Osteoblast (primary cell): ENCODE data around the gene BICD2. TPM values are rescaled to one million over a fixed set of nuclear protein-coding genes. Genes with fewer than 3 reads are reported as not detected.

Experiments used
- DNase-seq: peaks from one replicate; pipeline ENCODE4 v3.0.0; 2011; ENCODE audit warnings: low spot score, mixed read lengths; ENCODE audit not compliant: insufficient read length; ENCODE audit errors: missing footprints
- H2AFZ ChIP-seq: 2 replicates; pipeline ENCODE4 v1.6.0; 2011; ENCODE audit warnings: mild to moderate bottlenecking, low read length
- H3K27ac ChIP-seq: 2 replicates; pipeline ENCODE4 v1.5.1; 2011; ENCODE audit warnings: mild to moderate bottlenecking, low read depth, low read length, moderate library complexity
- H3K27me3 ChIP-seq: 2 replicates; pipeline ENCODE4 v1.6.0; 2012; ENCODE audit warnings: mild to moderate bottlenecking, control low read depth, inconsistent platforms, low read length, moderate library complexity; ENCODE audit not compliant: insufficient read depth
- H3K36me3 ChIP-seq: 2 replicates; pipeline ENCODE4 v1.5.1; 2011; ENCODE audit warnings: mild to moderate bottlenecking, low read length, control low read depth, moderate library complexity; ENCODE audit not compliant: insufficient read depth
- H3K4me1 ChIP-seq: 2 replicates; pipeline ENCODE4 v1.5.1; 2011; ENCODE audit warnings: mild to moderate bottlenecking, low read length, control low read depth, moderate library complexity; ENCODE audit not compliant: insufficient read depth
- H3K4me2 ChIP-seq: 2 replicates; pipeline ENCODE4 v1.6.0; 2011; ENCODE audit warnings: mild to moderate bottlenecking, low read length; ENCODE audit not compliant: insufficient read depth
- H3K4me3 ChIP-seq: fragments of 200-600 bp; sonication (generic); 3 replicates; pipeline ENCODE4 v1.5.1; 2012; ENCODE audit warnings: mild to moderate bottlenecking, low read length, inconsistent platforms; ENCODE audit not compliant: insufficient read depth
- H3K79me2 ChIP-seq: 2 replicates; pipeline ENCODE4 v1.6.0; 2012; ENCODE audit warnings: mild to moderate bottlenecking, low read length, control low read depth, inconsistent platforms; ENCODE audit not compliant: insufficient read depth
- H3K9me3 ChIP-seq: 2 replicates; pipeline ENCODE4 v1.5.1; 2011; ENCODE audit warnings: low read depth, low read length, control low read depth
- H4K20me1 ChIP-seq: 2 replicates; pipeline ENCODE4 v1.6.0; 2012; ENCODE audit warnings: mild to moderate bottlenecking, low read length, control low read depth; ENCODE audit not compliant: insufficient read depth
- total RNA-seq: library from RNA; depleted of rRNA; stranded (reverse); fragments of >200 nt; gene quantifications from 2 replicates; pipeline ENCODE4 v1.2.3, GENCODE V29; 2012
- TF ChIP-seq, protein P1 (sequence below): IDR thresholded peaks from 2 replicates; pipeline ENCODE4 v1.5.1; 2011; ENCODE audit warnings: mild to moderate bottlenecking, low read depth, low read length, moderate library complexity; ENCODE audit errors: extremely low read depth

Gene BICD2
- total RNA-seq, 1 donor: 31.8 TPM

DNA sequence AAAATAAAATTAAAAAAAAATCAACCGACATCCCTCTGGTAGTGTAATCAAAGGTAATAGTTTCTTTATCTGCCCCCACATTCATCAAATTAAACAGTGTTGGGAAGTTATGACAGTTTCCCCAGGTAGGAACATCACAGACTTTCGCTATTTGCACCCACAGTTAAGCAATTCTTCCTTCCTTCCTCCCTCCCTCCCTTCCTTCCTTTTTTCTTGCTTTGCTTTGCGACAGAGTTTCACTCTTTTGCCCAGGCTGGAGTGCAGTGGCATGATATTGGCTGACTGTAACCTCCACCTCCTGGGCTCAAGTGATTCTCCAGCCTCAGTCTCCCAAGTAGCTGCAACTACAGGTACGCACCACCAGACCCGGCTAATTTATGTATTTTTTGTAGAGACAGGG is 10.8 kb upstream of the BICD2 start:
- DNase-seq: no peak
- no peaks in the 10 kb centered on the region for H3K4me1 ChIP-seq
- H3K27me3 ChIP-seq: peaks cover 2% of the 10 kb centered on the region
- H2AFZ ChIP-seq: no peak overlapping the region
- H3K27ac ChIP-seq: no peak overlapping the region
- TF ChIP-seq, protein P1, sequence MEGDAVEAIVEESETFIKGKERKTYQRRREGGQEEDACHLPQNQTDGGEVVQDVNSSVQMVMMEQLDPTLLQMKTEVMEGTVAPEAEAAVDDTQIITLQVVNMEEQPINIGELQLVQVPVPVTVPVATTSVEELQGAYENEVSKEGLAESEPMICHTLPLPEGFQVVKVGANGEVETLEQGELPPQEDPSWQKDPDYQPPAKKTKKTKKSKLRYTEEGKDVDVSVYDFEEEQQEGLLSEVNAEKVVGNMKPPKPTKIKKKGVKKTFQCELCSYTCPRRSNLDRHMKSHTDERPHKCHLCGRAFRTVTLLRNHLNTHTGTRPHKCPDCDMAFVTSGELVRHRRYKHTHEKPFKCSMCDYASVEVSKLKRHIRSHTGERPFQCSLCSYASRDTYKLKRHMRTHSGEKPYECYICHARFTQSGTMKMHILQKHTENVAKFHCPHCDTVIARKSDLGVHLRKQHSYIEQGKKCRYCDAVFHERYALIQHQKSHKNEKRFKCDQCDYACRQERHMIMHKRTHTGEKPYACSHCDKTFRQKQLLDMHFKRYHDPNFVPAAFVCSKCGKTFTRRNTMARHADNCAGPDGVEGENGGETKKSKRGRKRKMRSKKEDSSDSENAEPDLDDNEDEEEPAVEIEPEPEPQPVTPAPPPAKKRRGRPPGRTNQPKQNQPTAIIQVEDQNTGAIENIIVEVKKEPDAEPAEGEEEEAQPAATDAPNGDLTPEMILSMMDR: no peak
- H3K36me3 ChIP-seq: no peaks in the 10 kb centered on the region
- H3K9me3 ChIP-seq: peaks cover 2% of the 10 kb centered on the region
- no peaks in the 10 kb centered on the region for H3K79me2 ChIP-seq
- H4K20me1 ChIP-seq: no peaks in the 10 kb centered on the region
- H3K4me3 ChIP-seq: no peak overlapping the region
- no peak overlapping the region for H3K4me2 ChIP-seq

DNA sequence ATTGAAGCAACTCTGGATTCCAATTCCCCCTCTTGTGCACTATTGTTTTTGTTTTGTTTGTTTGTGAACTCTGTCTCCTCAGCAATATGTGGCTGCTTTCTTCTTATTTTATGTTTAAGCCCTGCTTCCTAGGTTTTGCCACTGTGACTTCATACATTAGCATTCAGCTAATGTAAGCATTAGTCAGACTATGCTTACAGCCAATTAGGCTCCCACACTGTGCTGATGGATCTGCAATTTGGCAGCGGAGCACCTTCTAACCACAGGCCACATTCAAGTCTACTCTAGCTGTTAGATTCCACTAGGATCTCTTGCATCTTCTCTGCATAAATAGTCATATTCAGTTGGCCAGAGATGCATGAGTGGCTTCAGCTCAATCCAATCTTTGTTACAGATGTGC is 9.6 kb upstream of the BICD2 start:
- Histone ChIP-seq H3K4me1 (no peaks in the 10 kb centered on the region), H3K27ac (no peak overlapping the region), H3K4me3 (no peak overlapping the region), H3K4me2 (no peak overlapping the region), H3K36me3 (no peaks in the 10 kb centered on the region), H3K9me3 (peaks cover 2% of the 10 kb centered on the region), H3K27me3 (no peaks in the 10 kb centered on the region), H3K79me2 (no peaks in the 10 kb centered on the region), H2AFZ (no peak overlapping the region), H4K20me1 (no peaks in the 10 kb centered on the region)
- DNase-seq: peak; percentile 96
- TF ChIP-seq, protein P1: no peak

DNA sequence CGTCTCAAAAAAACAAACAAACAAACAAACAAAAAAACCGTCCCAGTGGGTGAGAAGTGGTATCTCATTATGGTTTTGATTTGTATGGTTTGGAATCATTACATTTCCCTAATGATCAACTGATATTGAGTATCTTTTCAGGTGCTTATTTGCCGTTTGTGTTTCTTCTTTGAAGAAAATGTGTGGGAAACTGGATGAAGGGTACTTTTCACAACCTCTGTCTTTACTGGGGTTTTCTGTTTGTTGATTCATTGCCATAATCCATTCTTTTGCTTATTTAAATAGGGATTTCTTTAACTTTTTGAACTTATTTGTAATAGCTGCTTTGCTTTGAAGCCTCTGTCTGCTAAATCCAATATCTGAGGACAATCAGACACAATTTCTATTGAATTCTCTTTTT is 9.2 kb upstream of the BICD2 start:
- DNase-seq: no peak
- Histone ChIP-seq H3K9me3 (peaks cover 2% of the 10 kb centered on the region), H4K20me1 (no peaks in the 10 kb centered on the region), H3K79me2 (no peaks in the 10 kb centered on the region), H3K4me1 (no peaks in the 10 kb centered on the region), H3K36me3 (no peaks in the 10 kb centered on the region), H3K4me3 (no peak overlapping the region), H3K4me2 (no peak overlapping the region), H3K27ac (no peak overlapping the region), H3K27me3 (no peaks in the 10 kb centered on the region), H2AFZ (no peak overlapping the region)
- TF ChIP-seq, protein P1: no peak

DNA sequence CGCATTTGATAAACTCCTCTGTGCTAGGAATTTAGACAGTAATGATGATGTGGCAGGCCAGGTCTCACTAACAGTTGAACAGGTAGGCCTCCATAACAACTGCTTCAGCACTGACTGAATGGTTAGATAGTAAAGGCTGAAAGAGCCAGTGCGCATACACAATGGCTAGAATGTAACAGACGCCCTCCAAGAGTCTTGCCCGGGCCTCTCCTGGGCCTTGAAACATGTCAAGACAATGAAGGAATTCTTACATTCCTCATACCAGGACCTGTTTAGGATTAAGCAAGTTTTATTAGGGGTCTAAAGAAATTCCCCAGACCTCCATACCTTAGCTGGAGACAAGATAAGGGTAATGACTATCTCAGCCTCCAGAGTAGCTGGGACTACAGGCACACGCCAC is 6.7 kb upstream of the BICD2 start:
- H3K9me3 ChIP-seq: no peaks in the 10 kb centered on the region
- H3K4me1 ChIP-seq: no peaks in the 10 kb centered on the region
- TF ChIP-seq, protein P1: no peak
- no peak for DNase-seq
- no peaks in the 10 kb centered on the region for H3K36me3 ChIP-seq
- no peak overlapping the region for H3K27ac ChIP-seq
- no peaks in the 10 kb centered on the region for H3K27me3 ChIP-seq
- H3K4me2 ChIP-seq: no peak overlapping the region
- no peak overlapping the region for H2AFZ ChIP-seq
- no peaks in the 10 kb centered on the region for H4K20me1 ChIP-seq
- H3K4me3 ChIP-seq: no peak overlapping the region
- no peaks in the 10 kb centered on the region for H3K79me2 ChIP-seq
